K562 (cell line): ENCODE measurements around the gene ARL6IP1. TPM values are rescaled to one million over a fixed set of nuclear protein-coding genes. Genes with fewer than 3 reads are reported as not detected.

ENCODE experiments used
- ATAC-seq: fragments of 200-7000 bp; cut with Tn5 transposase; 3 replicates; pipeline ENCODE4 v1.9.1; 2020; ENCODE audit warnings: moderate library complexity
- BruUV-seq: library from RNA; stranded (reverse); fragments of 400-500 nt; replicated peaks from 2 replicates; lab custom pipeline; 2021; lab: Mats Ljungman, UMichigan
- CTCF ChIA-PET: fragments of 300-600 bp; formaldehyde crosslinking; extraction: SDS; loops from one replicate; lab custom pipeline; 2021; ENCODE audit warnings: low intra/inter-chr PET ratio; lab: Yijun Ruan, JAX
- POLR2A ChIA-PET: fragments of 300-600, 350-650 bp; sonication (Branson Sonifier 250); formaldehyde crosslinking; extraction: SDS; loops from one replicate; lab custom pipeline; 2021; ENCODE audit warnings: antibody characterized with exemption, inconsistent platforms; lab: Yijun Ruan, JAX
- DNase-seq, 4 experiments: peaks; one replicate each; pipeline versions ENCODE4 v3.0.0 to v3.0.0-alpha.2; 2011 to 2018; ENCODE audit warnings: low spot score in 3 of 4, mixed read lengths in 3 of 4; ENCODE audit errors: extremely low read depth in 1 of 4
- FAIRE-seq: peaks from 2 replicates; lab custom pipeline; 2011; peaks lifted over from hg19 to GRCh38; lab: Jason Lieb, UNC
- H2AFZ ChIP-seq: 2 replicates; pipeline ENCODE4 v1.6.0; 2011; ENCODE audit warnings: low read depth, low read length, control low read depth, inconsistent platforms
- H3K27ac ChIP-seq: fragments of 200-600 bp; 3 replicates; pipeline ENCODE4 v1.8.0; 2011; ENCODE audit warnings: low read depth, mild to moderate bottlenecking, control low read depth, inconsistent platforms, low read length, moderate library complexity, mixed read lengths; ENCODE audit errors: extremely low read depth
- H3K27me3 ChIP-seq, 2 experiments: fragments of 300-600 bp in 1 of 2; 2 replicates in 1 of 2; 3 replicates in 1 of 2; pipeline versions ENCODE4 v1.6.0 to v1.8.0; 2011; ENCODE audit warnings: inconsistent platforms in 2 of 2, low read length in 2 of 2, mild to moderate bottlenecking in 1 of 2, mixed read lengths in 1 of 2, moderate library complexity in 1 of 2; ENCODE audit not compliant: control insufficient read depth in 2 of 2, insufficient read depth in 2 of 2
- H3K36me3 ChIP-seq: fragments of 300-600 bp; 3 replicates; pipeline ENCODE4 v1.8.0; 2011; ENCODE audit warnings: mild to moderate bottlenecking, low read length, inconsistent platforms; ENCODE audit not compliant: control insufficient read depth, insufficient read depth
- H3K4me1 ChIP-seq, 2 experiments: fragments of 200-600 bp in 1 of 2; replicated peaks in 1 of 2; 2 replicates in 1 of 2; 3 replicates in 1 of 2; pipeline versions ENCODE4 v1.5.1 to v1.8.0; 2011; ENCODE audit warnings: inconsistent platforms in 2 of 2, low read length in 2 of 2, mild to moderate bottlenecking in 1 of 2, mixed read lengths in 1 of 2, moderate library complexity in 1 of 2; ENCODE audit not compliant: control insufficient read depth in 2 of 2, insufficient read depth in 2 of 2
- H3K4me2 ChIP-seq: 2 replicates; pipeline ENCODE4 v1.6.1; 2011; ENCODE audit warnings: low read length, control low read depth, inconsistent platforms, mixed read lengths; ENCODE audit not compliant: insufficient read depth
- H3K4me3 ChIP-seq: fragments of 200-600 bp; sonication (generic), shearing (Covaris generic); 2 replicates; pipeline ENCODE4 v1.5.1; 2016; ENCODE audit warnings: control low read depth, inconsistent platforms
- H3K79me2 ChIP-seq: fragments of 200-600 bp; 3 replicates; pipeline ENCODE4 v1.8.0; 2011; ENCODE audit warnings: low read length, inconsistent platforms; ENCODE audit not compliant: control insufficient read depth, insufficient read depth
- H3K9ac ChIP-seq, 2 experiments: 2 replicates each; pipeline versions ENCODE4 v1.6.0 to v1.6.1; 2011; ENCODE audit warnings: low read depth in 2 of 2, low read length in 2 of 2, control low read depth in 1 of 2, inconsistent platforms in 1 of 2, mild to moderate bottlenecking in 1 of 2, mixed read lengths in 1 of 2; ENCODE audit not compliant: insufficient read depth in 1 of 2
- H3K9me1 ChIP-seq: one replicate; pipeline ENCODE4 v1.6.0; 2011; ENCODE audit warnings: inconsistent platforms, mild to moderate bottlenecking, low read length, moderate library complexity; ENCODE audit not compliant: control insufficient read depth, insufficient read depth
- H3K9me3 ChIP-seq: replicated peaks from 2 replicates; pipeline ENCODE4 v1.5.1; 2011; ENCODE audit warnings: low read depth, low read length, inconsistent platforms; ENCODE audit not compliant: control insufficient read depth, insufficient read depth
- H4K20me1 ChIP-seq: replicated peaks from 2 replicates; pipeline ENCODE4 v1.6.1; 2011; ENCODE audit warnings: low read length, inconsistent platforms, mixed read lengths; ENCODE audit not compliant: control insufficient read depth, insufficient read depth
- ATF2 ChIP-seq: sonication (generic); formaldehyde crosslinking; IDR thresholded peaks from 2 replicates; pipeline ENCODE4 v1.8.1; 2022; ENCODE audit warnings: missing genetic modification reagents
- ILF3 ChIP-seq: fragments of 450-650 bp; IDR thresholded peaks from 2 replicates; pipeline ENCODE4 v1.6.1; 2018; ENCODE audit warnings: antibody characterized with exemption, mild to moderate bottlenecking, moderate library complexity, borderline replicate concordance
- MXI1 ChIP-seq: IDR thresholded peaks from 2 replicates; pipeline ENCODE4 v1.6.1; 2011; ENCODE audit warnings: low read depth, mild to moderate bottlenecking, improper control_type of control experiment, low read length
- NEUROD1 ChIP-seq: fragments of 150-350 bp; IDR thresholded peaks from 2 replicates; pipeline ENCODE4 v1.6.1; 2014; ENCODE audit warnings: borderline replicate concordance, low read length, low read depth; ENCODE audit not compliant: partially characterized antibody
- TFAP4 ChIP-seq: sonication (generic); formaldehyde crosslinking; IDR thresholded peaks from 2 replicates; pipeline ENCODE4 v1.8.0; 2022; ENCODE audit warnings: missing genetic modification reagents, mild to moderate bottlenecking, moderate library complexity, borderline replicate concordance
- ZNF445 ChIP-seq: fragments of 250-450 bp; sonication (Bioruptor Pico); IDR thresholded peaks from 2 replicates; pipeline ENCODE4 v1.4.0; 2020; ENCODE audit warnings: low read depth, mild to moderate bottlenecking, moderate library complexity
- in situ Hi-C: fragments of 300-500 bp; cut with MboI; formaldehyde crosslinking; loops from 4 replicates; pipeline ENCODE4 v1.15.0; 2018; ENCODE audit warnings: inconsistent platforms, mixed read lengths
- intact Hi-C: fragments of 100-400 bp; cut with micrococcal nuclease; formaldehyde crosslinking; loops from 2 replicates; pipeline ENCODE4 v1.14.2; 2022
- polyA plus RNA-seq, 8 experiments: library from polyadenylated mRNA; depleted of rRNA in 4 of 8; stranded (reverse) in 5 of 8; unstranded in 3 of 8; fragments of >200 nt; fragmentation: Nextera tagmentation in 2 of 8; fragmentation: Illumina TruSeq in 1 of 8; extraction: Ambion mirVana in 2 of 8; extraction: Trizol in 1 of 8; gene quantifications; 2 replicates each; pipeline versions ENCODE4 v1.2.1 to v1.2.3, GENCODE V29; 2011 to 2014; ENCODE audit warnings: inconsistent platforms in 1 of 8, missing spikeins in 1 of 8
- total RNA-seq, 7 experiments: library from RNA; depleted of rRNA in 6 of 7; stranded (reverse); fragments of >200 nt in 6 of 7; fragmentation: Illumina TruSeq in 2 of 7; extraction: Trizol in 2 of 7; gene quantifications; 2 replicates each; pipeline versions ENCODE4 v1.2.1 to v1.2.3, GENCODE V29; 2011 to 2021; ENCODE audit warnings: low replicate concordance in 1 of 7

The ARL6IP1 gene
- total and polyA plus RNA-seq, 9 of the 15 experiments (the other 6 are each of a cell fraction or from before 2014, with no cell fraction given) = 102 to 391 (median 162) TPM

GRCh38 chr16:18839555-18839954 lies 38.2 kb upstream of the ARL6IP1 start (continued):
- TF ChIP-seq ATF2 (no peak), TFAP4 (CRISPR knock-in tag) (no peak)

- H3K27ac ChIP-seq = no peak overlapping the region
- no peaks in the 10 kb centered on the region for H3K79me2 ChIP-seq
- ChIA-PET POLR2A (interaction anchor here (0.8 to 4.0 kb wide), 4 partner anchors 9 to 35 kb away, joined by 3 to 27 read pairs (median 6); partner anchors contain the start of gene ARL6IP1), CTCF (no interaction called here)
- no peak overlapping the region for H3K4me2 ChIP-seq
- peaks cover 98% of the 10 kb centered on the region for H3K36me3 ChIP-seq
- BruUV-seq = no TSS peak
- no peaks in the 10 kb centered on the region for H3K9me1 ChIP-seq
- DNase-seq (no peak), ATAC-seq (no peak), FAIRE-seq (no peak)
- in situ Hi-C loops (no loop called here), intact Hi-C loops (no loop called here)
- H3K9ac ChIP-seq = no peak overlapping the region
- TF ChIP-seq MXI1 (no peak), ILF3 (no peak), ZNF445 (CRISPR knock-in tag) (no peak), NEUROD1 (no peak)
- H3K4me3 ChIP-seq = no peak overlapping the region
- H2AFZ ChIP-seq = no peak overlapping the region
- no peaks in the 10 kb centered on the region for H3K9me3 ChIP-seq
- no peaks in the 10 kb centered on the region for H3K27me3 ChIP-seq
- H4K20me1 ChIP-seq = no peaks in the 10 kb centered on the region
- no peaks in the 10 kb centered on the region for H3K4me1 ChIP-seq
Measured at GRCh38 chr16:18836702-18837101, 35.4 kb upstream of the ARL6IP1 start.
